GM19099 (cell line): Measurements from ENCODE around the gene CLMP.

ENCODE experiments used
- POLR2A ChIP-seq: IDR thresholded peaks from 3 replicates; pipeline ENCODE4 v1.6.1; 2011; ENCODE audit warnings: low read depth; ENCODE audit not compliant: insufficient read length; ENCODE audit errors: extremely low read depth

The CLMP gene

GRCh38 chr11:123091506-123091905 is 103.5 kb downstream of the CLMP start:
- no peak for TF ChIP-seq POLR2A

- no peak for TF ChIP-seq POLR2A
Observed at GRCh38 chr11:123086305-123086704, 108.7 kb downstream of the CLMP start.

GRCh38 chr11:123085497-123085896 is 109.6 kb downstream of the CLMP start:
- no peak for TF ChIP-seq POLR2A

GRCh38 chr11:123084454-123084853 is 110.6 kb downstream of the CLMP start:
- no peak for TF ChIP-seq POLR2A

- no peak for TF ChIP-seq POLR2A
Observed at GRCh38 chr11:123083623-123084029, 111.4 kb downstream of the CLMP start.

GRCh38 chr11:123082977-123083376 is 112.1 kb downstream of the CLMP start:
- TF ChIP-seq POLR2A, result no peak

- TF ChIP-seq POLR2A, result no peak
Observed at GRCh38 chr11:123080015-123080414, 115.0 kb downstream of the CLMP start.

- no peak for TF ChIP-seq POLR2A
Observed at GRCh38 chr11:123076484-123076883, 118.6 kb downstream of the CLMP start.

GRCh38 chr11:123073343-123074057 is 121.5 kb downstream of the CLMP start:
- TF ChIP-seq POLR2A, result no peak

- no peak for TF ChIP-seq POLR2A
Observed at GRCh38 chr11:123072762-123073161, 122.3 kb downstream of the CLMP start.

- TF ChIP-seq POLR2A, result no peak
Observed at GRCh38 chr11:123072332-123072761, 122.7 kb downstream of the CLMP start.

GRCh38 chr11:123069908-123070821 is 124.9 kb downstream of the CLMP start:
- TF ChIP-seq POLR2A, result no peak

GRCh38 chr11:123065621-123066020 is 129.4 kb downstream of the CLMP start:
- TF ChIP-seq POLR2A, result no peak

GRCh38 chr11:123063826-123064657 is 131.0 kb downstream of the CLMP start:
- TF ChIP-seq POLR2A, result no peak
